ENCODE results near the gene RBM3. TPM values are rescaled to one million over a fixed set of nuclear protein-coding genes. Genes with fewer than 3 reads are reported as not detected.

The RBM3 gene
- total and polyA plus RNA-seq, 2 experiments from 2014 or later: 47.8 to 65.7 TPM

GRCh38 chrX:48626401-48627298 lies 52.4 kb downstream of the RBM3 start:
- H3K4me1 ChIP-seq (ENCODE audit: low read depth): no peaks in the 10 kb centered on the region
- no peak for TF ChIP-seq CTCF (IDR thresholded peaks at IDR 0.05; ENCODE audit: low read depth, low read length)

More at GRCh38 chrX:48626401-48627298, 52.4 kb downstream of the RBM3 start:
- no peak for DNase-seq (ENCODE audit: low read depth in 1 of 2, low spot score in 1 of 2)
- no peaks in the 10 kb centered on the region for H3K9me3 ChIP-seq (ENCODE audit: low read depth)
- no peaks in the 10 kb centered on the region for H3K36me3 ChIP-seq
- H3K4me3 ChIP-seq: no peak overlapping the region
- no peaks in the 10 kb centered on the region for H3K27me3 ChIP-seq
- no peak overlapping the region for H3K27ac ChIP-seq

Other genes starting within 250 kb of the RBM3 start
- gene SSX3, start 217.8 kb upstream of the RBM3 start, total RNA-seq: not detected in 2 replicates
- gene SSX3, start 217.8 kb upstream of the RBM3 start, polyA plus RNA-seq: not detected in 2 replicates
- gene SSX4, start 190.9 kb upstream of the RBM3 start, total RNA-seq: not detected in 2 replicates
- not detected in 2 replicates for gene SSX4, start 190.9 kb upstream of the RBM3 start, polyA plus RNA-seq
- not detected in 2 replicates for gene SSX4B, start 162.5 kb upstream of the RBM3 start, total RNA-seq
- not detected in 2 replicates for gene SSX4B, start 162.5 kb upstream of the RBM3 start, polyA plus RNA-seq
- gene SLC38A5, start 104.2 kb upstream of the RBM3 start, total RNA-seq: 1.6 TPM in 1 of 2 replicates, not detected in the other
- 0.16 TPM in 1 of 2 replicates, not detected in the other for gene SLC38A5, start 104.2 kb upstream of the RBM3 start, polyA plus RNA-seq
- gene FTSJ1, start 98.3 kb upstream of the RBM3 start, total RNA-seq: 34.8 and 40.5 TPM in 2 replicates
- 36.8 and 42.4 TPM in 2 replicates for gene FTSJ1, start 98.3 kb upstream of the RBM3 start, polyA plus RNA-seq
- 24.2 and 29.2 TPM in 2 replicates for gene PORCN, start 65.5 kb upstream of the RBM3 start, total RNA-seq
- gene PORCN, start 65.5 kb upstream of the RBM3 start, polyA plus RNA-seq: 13.3 and 20.1 TPM in 2 replicates
- gene EBP, start 52.7 kb upstream of the RBM3 start, total RNA-seq: 74.5 and 141 TPM in 2 replicates
- 100 and 159 TPM in 2 replicates for gene EBP, start 52.7 kb upstream of the RBM3 start, polyA plus RNA-seq
- gene TBC1D25, start 34.8 kb upstream of the RBM3 start, total RNA-seq: 11.0 and 17.5 TPM in 2 replicates
- 9.9 and 18.1 TPM in 2 replicates for gene TBC1D25, start 34.8 kb upstream of the RBM3 start, polyA plus RNA-seq
- 151 and 205 TPM in 2 replicates for gene WDR13, start 23.0 kb downstream of the RBM3 start, total RNA-seq
- gene WDR13, start 23.0 kb downstream of the RBM3 start, polyA plus RNA-seq: 150 and 168 TPM in 2 replicates
- gene WAS, start 109.3 kb downstream of the RBM3 start, total RNA-seq: 1.9 TPM in 2 replicates
- 1.7 and 4.3 TPM in 2 replicates for gene WAS, start 109.3 kb downstream of the RBM3 start, polyA plus RNA-seq
- gene SUV39H1, start 122.2 kb downstream of the RBM3 start, total RNA-seq: 5.5 and 8.1 TPM in 2 replicates
- 6.7 and 6.9 TPM in 2 replicates for gene SUV39H1, start 122.2 kb downstream of the RBM3 start, polyA plus RNA-seq
- not detected in 2 replicates for gene GLOD5, start 187.3 kb downstream of the RBM3 start, total RNA-seq
- gene GLOD5, start 187.3 kb downstream of the RBM3 start, polyA plus RNA-seq: not detected in 2 replicates
- not detected in 2 replicates for gene GATA1, start 212.1 kb downstream of the RBM3 start, total RNA-seq
- gene GATA1, start 212.1 kb downstream of the RBM3 start, polyA plus RNA-seq: 0.15 and 0.17 TPM in 2 replicates
- gene HDAC6, start 227.6 kb downstream of the RBM3 start, total RNA-seq: 143 and 162 TPM in 2 replicates
- gene HDAC6, start 227.6 kb downstream of the RBM3 start, polyA plus RNA-seq: 105 and 114 TPM in 2 replicates

Data from cardiac muscle cell (in vitro differentiated cells and primary cell).